Upper lobe of left lung (tissue), 6 donors: Measurements from ENCODE around the gene MRPL9. TPM values are rescaled to one million over a fixed set of nuclear protein-coding genes. Genes with fewer than 3 reads are reported as not detected.

ENCODE experiments used
- ATAC-seq, 2 donors: fragments of 200-7000 bp; cut with Tn5 transposase; one replicate each; pipeline ENCODE4 v1.9.1; 2022; ENCODE audit warnings: mild to moderate bottlenecking in 2 of 2, moderate library complexity in 2 of 2; ENCODE audit not compliant: low FRiP score in 2 of 2
- DNase-seq, 2 donors: peaks; one replicate each; pipeline ENCODE4 v3.0.0-alpha.2; 2019 to 2020
- H3K27ac ChIP-seq, 4 donors: fragments of 200-600 bp; sonication (generic); one replicate each; pipeline ENCODE4 v1.5.1; 2016 to 2019
- H3K27me3 ChIP-seq, 4 donors: fragments of 200-600 bp; sonication (generic); one replicate each; pipeline ENCODE4 v1.5.1; 2017 to 2019
- H3K36me3 ChIP-seq, 4 donors: fragments of 200-600 bp; sonication (generic); one replicate each; pipeline ENCODE4 v1.5.1; 2016 to 2019
- H3K4me1 ChIP-seq, 4 donors: fragments of 200-600 bp; sonication (generic); one replicate each; pipeline ENCODE4 v1.5.1; 2018 to 2019
- H3K4me3 ChIP-seq, 4 donors: fragments of 200-600 bp; sonication (generic); one replicate each; pipeline ENCODE4 v1.5.1; 2017 to 2019; ENCODE audit warnings: mild to moderate bottlenecking in 2 of 4, moderate library complexity in 1 of 4
- H3K9me3 ChIP-seq, 4 donors: fragments of 200-600 bp; sonication (generic); one replicate each; pipeline ENCODE4 v1.5.1; 2018 to 2019
- CTCF ChIP-seq, 6 experiments: fragments of 450-650 bp in 4 of 6; fragments of 200-600 bp in 2 of 6; sonication (generic) in 2 of 6; IDR thresholded peaks; one replicate each; pipeline ENCODE4 v1.5.1; 2016 to 2019; ENCODE audit warnings: antibody characterized with exemption in 6 of 6
- EP300 ChIP-seq, 4 donors: sonication (generic); formaldehyde crosslinking; IDR thresholded peaks; one replicate each; pipeline ENCODE4 v1.5.1; 2017; ENCODE audit warnings: antibody characterized with exemption in 4 of 4, control low read depth in 2 of 4
- POLR2A ChIP-seq, 4 donors: fragments of 450-650 bp; IDR thresholded peaks; one replicate each; pipeline ENCODE4 v1.5.1; 2016 to 2017; ENCODE audit warnings: antibody characterized with exemption in 4 of 4, mild to moderate bottlenecking in 2 of 4
- POLR2AphosphoS5 ChIP-seq, 2 donors: sonication (generic); formaldehyde crosslinking; IDR thresholded peaks; one replicate each; pipeline ENCODE4 v1.5.1; 2017; ENCODE audit warnings: antibody characterized with exemption in 2 of 2
- WGBS, 2 donors: methylation state at CpG; one replicate each; pipeline ENCODE4 v1.1.5; 2017 to 2018; 5-methylcytosine and 5-hydroxymethylcytosine counted together
- total RNA-seq, 6 donors: library from RNA; depleted of rRNA in 4 of 6; stranded (reverse); fragments of >200 nt in 4 of 6; gene quantifications; one replicate each; pipeline versions ENCODE4 v1.1.0 to v1.2.1, GENCODE V29; 2016 to 2021
- donor health status: DM: no; HTN: no; CAD: no; lungs with moderate emphysema.
- donor health status: DM: no; HTN: yes; CAD: no; lungs with severe emphysema.

Gene MRPL9
- total RNA-seq, 6 donors from 2014 or later = 27.6 to 94.3 (median 53.2) TPM

- Histone ChIP-seq H3K9me3 (no peaks in the 10 kb centered on the region), H3K27ac (no peak overlapping the region), H3K4me3 (no peak overlapping the region), H3K27me3 (no peaks in the 10 kb centered on the region), H3K4me1 (no peaks in the 10 kb centered on the region), H3K36me3 (peaks cover 0 to 3% (median 0%) of the 10 kb centered on the region in 4 donors)
- no peak for ATAC-seq
- TF ChIP-seq CTCF (IDR thresholded peaks at IDR 0.05) (no peak), EP300 (IDR thresholded peaks at IDR 0.05) (no peak)
- no peak for DNase-seq
- WGBS, 2 donors = 61 to 77% methylated on average over 1 of the region's 1 CpG
Observed at GRCh38 chr1:151807766-151808165, 44.5 kb upstream of the MRPL9 start.

- Histone ChIP-seq H3K27me3 (no peaks in the 10 kb centered on the region), H3K4me1 (no peaks in the 10 kb centered on the region), H3K27ac (no peak overlapping the region), H3K36me3 (no peaks in the 10 kb centered on the region), H3K9me3 (no peaks in the 10 kb centered on the region), H3K4me3 (no peak overlapping the region)
- DNase-seq = no peak
- WGBS, 2 donors = 83 to 91% methylated on average over 5 of the region's 5 CpGs
- TF ChIP-seq POLR2A (IDR thresholded peaks at IDR 0.05) (no peak), CTCF (IDR thresholded peaks at IDR 0.05) (no peak), EP300 (IDR thresholded peaks at IDR 0.05) (no peak), POLR2AphosphoS5 (IDR thresholded peaks at IDR 0.05) (no peak)
- ATAC-seq = peak in 1 of 2 donors; percentile 6
Observed at GRCh38 chr1:151807131-151807530, 43.8 kb upstream of the MRPL9 start.

- no peaks in the 10 kb centered on the region for H3K27me3 ChIP-seq
- H3K9me3 ChIP-seq = no peaks in the 10 kb centered on the region
- ATAC-seq (no peak), DNase-seq (no peak)
- no peak overlapping the region for H3K27ac ChIP-seq
- no peaks in the 10 kb centered on the region for H3K36me3 ChIP-seq
- 79 to 93% methylated on average over 2 to 7 of the region's 7 CpGs for WGBS, 2 donors
- H3K4me1 ChIP-seq = no peaks in the 10 kb centered on the region
- H3K4me3 ChIP-seq = no peak overlapping the region
- TF ChIP-seq CTCF (IDR thresholded peaks at IDR 0.05) = no peak
- no peak for TF ChIP-seq POLR2AphosphoS5 (IDR thresholded peaks at IDR 0.05)
- TF ChIP-seq EP300 (IDR thresholded peaks at IDR 0.05) = no peak
- TF ChIP-seq POLR2A (IDR thresholded peaks at IDR 0.05) = no peak
Observed at GRCh38 chr1:151806170-151806569, 42.9 kb upstream of the MRPL9 start.

GRCh38 chr1:151805066-151805820 is 41.9 kb upstream of the MRPL9 start, which contains the start of gene LINGO4:
Gene LINGO4 (minus strand): TSS chr1:151805419. CDS start chr1:151802704, 2,715 bp downstream.
- DNase-seq = peak in 1 of 2 donors; percentile 65
- Histone ChIP-seq H3K4me1 (no peaks in the 10 kb centered on the region), H3K36me3 (no peaks in the 10 kb centered on the region), H3K4me3 (no peak within 1 kb of the TSS), H3K27ac (no peak within 1 kb of the TSS), H3K27me3 (no peaks in the 10 kb centered on the region), H3K9me3 (no peaks in the 10 kb centered on the region)
- no peak for ATAC-seq
- WGBS, 2 donors = 66 to 73% methylated on average over 6 to 12 of the region's 12 CpGs
- no peak for TF ChIP-seq EP300 (IDR thresholded peaks at IDR 0.05)
- TF ChIP-seq CTCF (IDR thresholded peaks at IDR 0.05) = no peak
- no peak for TF ChIP-seq POLR2AphosphoS5 (IDR thresholded peaks at IDR 0.05)
- TF ChIP-seq POLR2A (IDR thresholded peaks at IDR 0.05) = no peak

- no peak for DNase-seq
- no peaks in the 10 kb centered on the region for H3K4me1 ChIP-seq
- no peaks in the 10 kb centered on the region for H3K9me3 ChIP-seq
- H3K4me3 ChIP-seq = no peak overlapping the region
- H3K27ac ChIP-seq = no peak overlapping the region
- WGBS, 2 donors = 97 to 98% methylated on average over 3 of the region's 3 CpGs
- no peak for TF ChIP-seq POLR2A (IDR thresholded peaks at IDR 0.05)
- TF ChIP-seq POLR2AphosphoS5 (IDR thresholded peaks at IDR 0.05) = no peak
- TF ChIP-seq EP300 (IDR thresholded peaks at IDR 0.05) = no peak
- TF ChIP-seq CTCF (IDR thresholded peaks at IDR 0.05) = no peak
- no peaks in the 10 kb centered on the region for H3K27me3 ChIP-seq
- H3K36me3 ChIP-seq = no peaks in the 10 kb centered on the region
- ATAC-seq = no peak
Observed at GRCh38 chr1:151803915-151804314, 40.6 kb upstream of the MRPL9 start.
